ENCODE measurements around the gene EMID1.
"Not testable (repeated sequence)": the region's sequence is repeated elsewhere in the genome, so short reads cannot be mapped to it uniquely, and the experiment has no call there.

EMID1 gene

GRCh38 chr22:29211466-29211865 is 5.8 kb downstream of the EMID1 start:
- DNase-seq: no peak

GRCh38 chr22:29212743-29213142 is 7.0 kb downstream of the EMID1 start:
- no peak for DNase-seq

DNA sequence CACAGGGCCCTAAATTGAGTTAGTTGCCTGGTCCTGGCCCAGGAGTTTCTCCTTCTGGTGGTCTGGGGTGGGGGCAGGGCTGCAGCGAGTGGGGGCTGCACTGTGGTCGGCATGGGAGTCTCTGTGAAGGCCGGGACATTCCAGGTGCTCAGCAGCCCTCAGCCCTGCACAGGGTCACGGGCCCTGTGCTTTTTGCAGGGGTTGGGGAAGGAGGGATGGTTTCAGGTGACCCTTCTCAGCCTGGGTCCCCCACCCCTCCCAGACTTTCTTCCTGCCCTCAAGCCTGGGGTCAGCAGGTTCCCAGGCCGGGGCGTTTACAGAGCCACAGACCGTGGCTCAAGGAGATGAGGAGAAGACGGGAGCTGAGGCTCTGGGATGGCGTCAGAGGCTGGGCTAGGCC is 7.8 kb downstream of the EMID1 start:
- no peak for DNase-seq

DNA sequence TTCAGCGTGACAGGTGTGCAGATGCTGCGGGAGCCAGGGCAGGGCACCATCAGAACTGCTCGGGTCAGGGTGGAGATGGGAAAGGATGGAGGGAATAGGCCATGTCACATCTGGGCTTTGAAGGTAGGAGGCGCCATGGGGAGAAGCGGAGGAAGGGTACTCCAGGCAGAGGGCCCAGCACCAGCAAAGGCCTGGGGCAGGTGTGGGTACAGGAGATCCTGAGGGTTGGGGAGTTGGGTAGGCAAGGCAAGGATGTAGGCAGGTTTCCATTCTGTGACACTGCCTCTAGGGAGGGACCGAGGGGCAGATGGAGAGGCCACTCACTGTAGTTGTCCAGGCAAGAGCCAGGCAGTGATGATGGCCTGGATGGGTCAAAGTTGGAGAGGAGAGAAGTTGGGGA is 8.5 kb downstream of the EMID1 start:
- no peak for DNase-seq

GRCh38 chr22:29215012-29215860 is 9.5 kb downstream of the EMID1 start:
- DNase-seq: no peak

- no peak for DNase-seq
Measured at GRCh38 chr22:29216011-29216872, 10.5 kb downstream of the EMID1 start.

DNA sequence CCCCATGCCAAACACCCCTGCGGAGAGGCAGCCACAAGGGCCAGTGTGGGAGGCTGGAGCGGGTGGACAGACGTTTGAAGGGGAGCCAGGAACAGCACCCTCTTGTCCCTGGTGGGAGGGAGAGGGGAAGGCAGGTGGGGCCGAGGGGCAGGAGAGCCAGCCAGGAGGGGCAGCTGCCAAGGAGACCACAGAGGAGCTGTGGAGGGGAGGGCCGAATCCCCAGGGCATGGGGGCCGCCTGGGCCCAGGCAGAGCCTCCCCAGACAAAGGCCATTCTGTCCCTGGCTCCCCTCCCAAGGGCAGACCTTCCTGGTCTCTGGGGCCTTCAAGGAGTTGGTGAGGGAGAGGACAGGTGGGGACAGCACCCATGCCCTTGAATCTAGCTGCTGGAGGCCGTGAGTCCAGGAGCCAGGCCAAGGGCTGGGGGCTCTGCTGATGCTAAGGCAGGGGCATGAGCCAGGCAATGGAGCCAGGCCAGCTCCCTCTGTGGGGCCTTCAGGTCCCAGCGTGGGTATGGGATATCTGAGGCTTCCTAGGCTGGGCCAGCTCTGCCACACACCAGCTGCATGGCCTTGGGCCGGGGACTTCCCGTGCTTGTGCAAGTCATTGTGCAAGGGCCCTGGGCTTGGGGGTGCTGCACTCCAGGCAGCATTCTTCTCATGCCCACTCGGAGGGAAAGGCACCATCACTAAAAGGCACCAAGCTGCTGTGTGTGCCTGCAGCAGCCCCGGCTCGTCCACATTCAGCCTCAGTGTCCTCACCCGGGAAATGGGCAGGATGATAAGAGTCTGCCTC is 11.4 kb downstream of the EMID1 start:
- peak; percentile 2 for DNase-seq

DNA sequence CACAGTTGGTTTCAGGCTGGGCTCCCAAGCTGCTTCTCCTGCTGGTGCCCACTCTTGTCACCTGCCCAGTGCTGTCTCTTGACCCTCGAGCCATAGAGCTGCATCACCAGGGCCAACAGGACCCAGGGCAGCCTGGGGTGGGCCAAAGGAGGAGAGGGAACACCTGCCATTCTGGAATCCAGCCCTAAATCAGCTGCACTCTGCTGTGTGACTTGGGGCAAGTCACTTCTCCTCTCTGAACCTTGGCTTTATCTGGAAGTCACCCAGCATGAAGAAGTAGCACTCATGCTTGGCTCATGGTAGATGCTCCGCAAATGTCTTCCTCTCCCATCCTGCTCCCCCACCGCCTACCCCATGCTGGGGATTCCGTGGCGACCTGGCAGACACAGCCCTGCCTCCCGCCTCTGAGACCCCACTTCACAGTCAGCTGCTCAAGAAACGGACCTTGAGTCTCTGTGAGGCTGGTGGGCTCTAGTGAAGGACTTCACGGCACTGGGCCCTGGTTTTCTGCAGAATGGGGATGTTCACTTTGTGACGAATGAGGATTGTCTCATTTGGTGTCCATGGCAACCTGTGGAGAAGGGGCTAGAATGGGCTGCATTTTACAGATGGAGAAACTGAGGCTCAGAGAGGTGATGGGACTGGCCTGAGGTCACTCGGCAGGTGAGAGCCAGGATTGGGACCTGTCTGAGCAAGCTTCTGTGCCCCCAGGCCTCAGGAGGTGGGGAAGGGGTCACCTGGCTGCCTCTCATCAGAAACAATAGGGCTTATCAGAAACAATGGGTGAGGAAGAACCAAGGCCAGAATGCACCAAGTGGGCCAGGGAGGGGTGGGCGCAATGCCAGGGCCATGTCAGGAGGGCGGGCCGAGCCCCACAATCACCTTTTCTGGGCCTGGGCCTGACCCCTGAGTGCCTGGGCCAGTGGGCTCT is 12.4 kb downstream of the EMID1 start:
- DNase-seq: no peak

DNA sequence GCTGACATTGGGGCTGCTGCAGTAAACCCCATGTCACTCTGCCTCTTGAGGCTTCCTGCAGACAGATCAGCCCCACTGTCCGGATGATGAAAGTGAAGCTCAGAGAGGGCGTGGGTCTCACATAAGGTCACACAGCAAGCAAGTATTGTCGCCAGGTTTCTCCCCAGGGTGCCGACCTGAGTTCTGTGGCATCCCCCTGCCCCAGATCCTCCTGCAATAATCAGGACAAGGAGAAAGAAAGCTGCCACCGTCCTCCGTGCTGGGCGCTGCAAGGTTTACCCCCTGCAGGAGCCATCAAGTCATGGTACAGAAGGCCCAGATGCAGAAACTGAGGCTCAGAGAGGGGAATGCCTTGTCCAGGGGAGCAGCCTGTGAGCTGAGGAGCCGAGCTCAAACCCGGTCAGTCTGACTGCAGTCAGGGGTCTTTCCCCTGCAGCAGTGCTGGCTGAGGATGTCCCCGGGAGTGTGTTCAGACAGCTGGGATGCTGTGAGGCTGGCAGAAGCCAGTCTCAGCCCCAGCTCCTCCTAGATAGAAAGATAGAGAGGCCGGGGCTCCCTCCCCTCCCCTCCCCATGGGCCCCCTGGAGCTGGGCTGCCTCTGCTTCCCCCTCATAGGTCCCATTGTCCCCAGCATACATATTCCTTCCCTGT is 13.2 kb downstream of the EMID1 start:
- DNase-seq: no peak

GRCh38 chr22:29219409-29219782 is 13.7 kb downstream of the EMID1 start:
- not testable (repeated sequence) for DNase-seq

GRCh38 chr22:29219881-29220670 is 14.4 kb downstream of the EMID1 start:
- no peak for DNase-seq

- no peak for DNase-seq
Measured at GRCh38 chr22:29224121-29224858, 18.6 kb downstream of the EMID1 start.

DNA sequence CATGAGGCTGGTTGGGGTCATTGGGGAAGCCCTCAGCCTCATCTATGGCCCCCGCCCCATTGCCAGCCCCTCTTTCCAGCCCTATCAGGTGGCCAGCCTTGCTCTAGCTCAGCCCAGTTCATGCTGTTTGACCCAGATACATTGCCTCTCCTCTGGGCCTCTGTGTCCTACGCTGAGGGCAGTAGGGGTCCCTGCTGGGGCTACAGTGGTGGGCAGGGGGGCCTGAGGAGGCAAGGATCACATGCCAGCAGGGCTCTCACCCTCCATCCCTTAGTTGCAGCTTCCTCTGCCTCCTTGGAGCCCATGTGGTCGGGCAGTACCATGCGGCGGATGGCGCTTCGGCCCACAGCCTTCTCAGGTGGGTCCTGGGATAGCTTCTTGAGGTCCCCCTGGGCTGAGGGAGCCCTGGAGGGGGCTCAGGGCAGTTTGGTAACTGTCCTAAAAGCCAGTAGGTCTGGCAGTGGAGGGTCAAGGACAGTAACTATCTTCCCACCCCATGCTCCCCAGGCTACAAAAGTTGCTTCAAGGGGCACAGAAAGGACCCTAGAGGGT is 19.2 kb downstream of the EMID1 start:
- DNase-seq: no peak

DNA sequence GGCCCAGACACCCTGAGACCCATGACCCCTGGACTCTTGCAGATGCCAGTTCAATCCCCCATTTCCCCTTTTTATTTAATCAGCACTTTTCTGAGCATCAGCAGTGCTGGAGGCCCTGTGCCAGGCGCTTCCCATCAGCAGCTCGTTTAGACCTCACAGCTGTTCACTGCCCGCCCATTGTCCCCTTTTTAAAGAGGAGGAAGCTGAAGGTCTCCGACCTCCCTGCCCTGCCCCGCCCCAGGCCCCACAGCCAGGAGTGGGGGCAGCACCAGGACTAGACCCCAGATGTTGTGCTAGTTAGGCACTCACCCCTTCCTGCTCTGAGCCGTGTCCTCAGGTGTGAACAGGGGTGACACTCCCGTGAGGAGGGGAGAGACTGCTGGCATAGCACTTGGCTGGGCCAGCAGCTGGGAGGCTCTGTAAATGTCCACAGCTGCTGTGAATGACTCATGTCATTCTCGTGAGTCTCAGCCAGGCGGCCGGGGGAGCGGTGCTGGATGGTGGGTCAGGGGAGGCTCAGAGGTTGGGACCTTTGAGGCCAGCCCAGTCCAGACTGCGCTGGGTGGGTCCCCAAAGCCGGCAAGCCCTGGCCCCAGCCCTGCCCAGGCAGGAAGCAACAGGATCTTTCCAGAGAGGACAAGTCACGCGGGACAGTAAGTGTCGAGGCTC is 19.9 kb downstream of the EMID1 start:
- DNase-seq: no peak

DNA sequence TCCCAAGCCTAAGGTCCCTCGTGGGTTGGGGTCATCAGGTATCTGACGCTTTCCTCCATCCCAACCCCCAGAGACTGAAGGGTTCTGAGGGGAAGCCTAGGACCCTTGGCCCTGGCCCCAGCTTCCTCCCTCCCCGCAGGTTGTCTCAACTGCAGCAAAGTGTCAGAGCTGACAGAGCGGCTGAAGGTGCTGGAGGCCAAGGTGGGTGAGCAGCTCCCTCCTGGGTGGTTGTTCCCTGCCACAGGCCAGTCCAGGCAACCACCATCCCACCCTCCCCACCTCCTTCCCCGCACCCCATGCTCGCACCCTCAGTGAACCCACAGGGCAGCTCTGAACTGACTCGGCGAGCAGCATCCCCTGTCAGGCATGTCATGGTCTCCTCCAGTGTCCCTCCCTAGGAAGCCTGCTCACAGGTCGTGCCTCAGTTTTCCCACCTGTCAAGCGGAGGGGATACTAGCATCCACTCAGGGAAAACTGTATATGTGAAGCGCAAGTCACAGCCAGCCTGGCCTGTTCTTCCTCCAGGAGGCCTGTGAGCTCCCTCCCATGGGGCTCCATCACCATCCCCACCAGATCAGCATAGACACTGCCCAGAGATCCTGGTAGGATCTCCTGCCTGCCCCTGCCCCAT is 20.8 kb downstream of the EMID1 start:
- DNase-seq: no peak

DNA sequence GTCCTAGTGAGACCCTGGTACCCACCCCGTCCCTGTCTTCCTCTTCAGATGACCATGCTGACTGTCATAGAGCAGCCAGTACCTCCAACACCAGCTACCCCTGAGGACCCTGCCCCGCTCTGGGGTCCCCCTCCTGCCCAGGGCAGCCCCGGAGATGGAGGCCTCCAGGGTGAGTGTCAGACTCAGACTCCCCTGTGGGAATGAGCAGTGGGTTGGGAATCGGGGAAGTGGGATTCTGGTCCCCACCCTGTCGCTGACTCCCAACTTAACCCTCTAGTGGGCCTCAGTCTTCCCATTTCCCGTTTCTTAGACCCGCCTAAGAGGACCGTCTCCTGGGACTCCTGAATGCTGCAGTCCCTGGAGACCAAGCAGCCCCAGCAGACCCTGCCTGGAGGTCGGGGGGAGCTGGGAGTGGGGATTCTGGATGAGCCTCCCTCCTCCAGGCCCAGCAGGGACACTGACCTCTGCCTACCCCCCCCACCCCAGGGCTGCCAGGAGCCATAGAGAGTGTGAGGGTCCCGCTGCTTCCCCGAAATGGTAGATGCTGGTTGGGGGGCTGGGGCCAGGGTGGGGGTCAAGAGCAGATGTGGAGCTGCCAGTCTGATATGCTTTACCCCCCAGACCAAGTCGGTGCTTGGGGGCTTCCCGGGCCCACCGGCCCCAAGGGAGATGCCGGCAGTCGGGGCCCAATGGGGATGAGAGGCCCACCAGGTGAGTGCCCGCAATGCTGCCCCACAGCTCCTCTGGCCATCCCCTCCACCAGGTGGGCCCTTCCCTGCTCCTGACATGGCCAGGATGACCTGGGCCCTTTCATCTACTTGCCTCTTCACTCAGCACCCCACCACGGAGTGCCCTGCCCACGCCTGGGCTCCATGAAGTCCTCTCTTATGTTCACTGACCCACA is 25.5 kb downstream of the EMID1 start:
- no peak for DNase-seq
